Measurements from ENCODE around the gene MFRP.
"Not testable (repeated sequence)": the region's sequence is repeated elsewhere in the genome, so short reads cannot be mapped to it uniquely, and the experiment has no call there.

MFRP gene

DNA sequence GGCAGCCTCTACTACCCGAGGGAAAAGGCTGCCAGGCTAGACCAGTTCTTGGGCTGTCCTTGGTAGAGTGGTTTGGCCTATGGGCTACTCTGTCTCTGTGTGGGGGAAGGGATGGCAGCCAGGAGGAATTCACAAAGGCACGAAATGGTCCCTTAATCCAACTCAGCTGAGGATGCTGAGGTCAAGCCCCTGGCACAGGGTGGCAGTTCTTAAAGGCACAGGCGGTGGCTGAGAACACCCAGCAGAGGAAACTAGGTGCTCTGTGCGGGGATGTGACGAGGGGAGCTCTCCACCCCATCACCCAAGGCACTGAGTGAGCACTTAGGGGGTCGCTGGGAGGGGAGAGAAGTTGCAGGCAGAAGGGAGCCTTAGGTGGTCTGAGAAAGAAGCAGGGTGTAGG, at the start of gene MFRP:
MFRP (minus strand) TSS at position 101 of the 400 bp plus-strand sequence. CDS start 192 bp downstream, outside the sequence.
- Histone ChIP-seq H3K9ac (ENCODE audit: low read length) (no peak within 1 kb of the TSS), H3K27ac (ENCODE audit: low read depth, low read length) (no peak within 1 kb of the TSS), H3K36me3 (ENCODE audit: control insufficient read depth, insufficient read depth, low read length) (no peaks in the 10 kb centered on the region), H3K4me3 (ENCODE audit: low read depth, low read length) (no peak within 1 kb of the TSS), H3K9me3 (ENCODE audit: control insufficient read depth, insufficient read depth, low read depth, low read length) (no peaks in the 10 kb centered on the region), H3K4me1 (ENCODE audit: control insufficient read depth, insufficient read depth, low read length) (no peaks in the 10 kb centered on the region), H3K27me3 (ENCODE audit: control insufficient read depth, insufficient read depth, low read length) (peaks cover 61% of the 10 kb centered on the region)

DNA sequence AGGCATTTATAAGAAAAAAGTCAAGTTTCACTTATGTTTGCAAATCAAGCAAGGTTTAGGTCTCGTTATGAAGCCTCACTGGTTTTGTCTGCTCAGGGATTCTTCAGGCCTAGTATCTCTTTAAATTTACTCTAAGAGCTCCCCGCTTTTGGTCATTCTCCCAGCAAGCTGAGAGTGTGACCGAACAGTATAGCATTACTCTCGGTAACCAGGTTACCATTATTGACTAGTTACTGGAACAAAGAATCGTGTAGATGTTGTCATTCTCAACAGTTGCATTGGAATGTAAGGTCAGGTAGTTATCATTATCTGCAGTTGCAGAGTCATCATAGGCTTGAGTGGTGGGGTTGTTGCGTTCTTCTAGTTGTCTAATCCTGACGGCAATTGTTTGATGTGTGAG, 44.8 kb upstream of the MFRP start:
- no peak overlapping the region for H3K9ac ChIP-seq (ENCODE audit: low read length)
- no peaks in the 10 kb centered on the region for H3K27me3 ChIP-seq (ENCODE audit: control insufficient read depth, insufficient read depth, low read length)
- peaks cover 4% of the 10 kb centered on the region; the same call in 1 of the 2 replicates for H3K4me1 ChIP-seq (ENCODE audit: control insufficient read depth, insufficient read depth, low read length)
- H3K4me3 ChIP-seq (ENCODE audit: low read depth, low read length): no peak overlapping the region
- H3K27ac ChIP-seq (ENCODE audit: low read depth, low read length): no peak overlapping the region
- H3K36me3 ChIP-seq (ENCODE audit: control insufficient read depth, insufficient read depth, low read length): no peaks in the 10 kb centered on the region
- H3K9me3 ChIP-seq (ENCODE audit: control insufficient read depth, insufficient read depth, low read depth, low read length): no peaks in the 10 kb centered on the region

DNA sequence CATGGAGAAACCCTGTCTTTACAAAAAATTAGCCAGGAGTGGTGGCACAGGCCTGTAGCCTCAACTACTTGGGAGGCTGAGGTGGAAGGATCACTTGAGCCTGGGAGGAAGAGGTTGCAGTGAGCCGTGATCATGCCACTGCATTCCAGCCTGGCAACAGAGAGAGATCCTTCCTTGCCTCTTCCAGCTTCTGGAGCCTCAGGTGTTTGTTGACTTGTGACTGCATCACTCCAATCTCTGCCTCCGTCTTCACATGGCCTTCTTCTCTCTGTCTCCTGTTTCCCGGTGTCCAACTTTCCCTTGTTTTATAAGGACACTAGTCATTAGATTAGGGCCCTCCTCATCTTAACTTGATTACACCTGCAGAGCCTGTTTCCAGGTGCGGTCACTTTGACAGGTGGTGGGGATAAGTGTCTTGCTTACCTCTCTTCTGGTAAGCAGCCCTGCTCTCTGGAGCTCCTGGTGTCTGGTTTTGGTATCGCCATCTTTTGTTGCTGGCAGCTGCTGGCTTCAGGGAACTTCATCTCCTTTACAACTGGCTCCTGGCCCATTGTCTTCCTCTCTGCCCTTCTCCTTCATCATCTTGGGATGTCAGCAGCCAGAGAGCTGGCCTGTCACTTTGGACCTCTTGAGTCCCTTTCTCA, 43.2 kb upstream of the MFRP start:
- Histone ChIP-seq H3K4me3 (ENCODE audit: low read depth, low read length) (no peak overlapping the region), H3K9me3 (ENCODE audit: control insufficient read depth, insufficient read depth, low read depth, low read length) (no peaks in the 10 kb centered on the region), H3K27ac (ENCODE audit: low read depth, low read length) (no peak overlapping the region), H3K27me3 (ENCODE audit: control insufficient read depth, insufficient read depth, low read length) (no peaks in the 10 kb centered on the region), H3K4me1 (ENCODE audit: control insufficient read depth, insufficient read depth, low read length) (peaks cover under 1% of the 10 kb centered on the region; the same call in 1 of the 2 replicates), H3K36me3 (ENCODE audit: control insufficient read depth, insufficient read depth, low read length) (no peaks in the 10 kb centered on the region), H3K9ac (ENCODE audit: low read length) (no peak overlapping the region)

DNA sequence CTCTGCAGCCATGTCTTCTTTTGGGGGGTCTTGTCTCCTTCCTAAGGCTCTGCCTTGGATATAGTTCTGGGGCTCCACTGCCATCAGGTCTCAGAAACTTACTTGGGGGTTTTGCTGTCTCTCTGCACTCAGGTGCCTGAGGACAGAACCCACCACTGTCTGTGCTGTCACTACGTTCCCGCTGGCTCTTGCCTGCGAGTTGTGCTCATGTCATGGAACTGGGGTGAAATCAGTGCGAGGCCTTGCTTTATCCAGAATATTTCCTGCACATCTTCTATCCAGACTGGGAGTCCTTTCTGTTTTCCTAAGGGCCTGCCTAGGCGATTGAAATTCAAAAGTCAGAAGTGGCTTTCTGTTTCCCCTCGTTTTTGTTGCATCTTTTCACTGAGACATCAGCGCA, 41.6 kb upstream of the MFRP start:
- Histone ChIP-seq H3K27ac (ENCODE audit: low read depth, low read length) (no peak overlapping the region), H3K9ac (ENCODE audit: low read length) (no peak overlapping the region)

DNA sequence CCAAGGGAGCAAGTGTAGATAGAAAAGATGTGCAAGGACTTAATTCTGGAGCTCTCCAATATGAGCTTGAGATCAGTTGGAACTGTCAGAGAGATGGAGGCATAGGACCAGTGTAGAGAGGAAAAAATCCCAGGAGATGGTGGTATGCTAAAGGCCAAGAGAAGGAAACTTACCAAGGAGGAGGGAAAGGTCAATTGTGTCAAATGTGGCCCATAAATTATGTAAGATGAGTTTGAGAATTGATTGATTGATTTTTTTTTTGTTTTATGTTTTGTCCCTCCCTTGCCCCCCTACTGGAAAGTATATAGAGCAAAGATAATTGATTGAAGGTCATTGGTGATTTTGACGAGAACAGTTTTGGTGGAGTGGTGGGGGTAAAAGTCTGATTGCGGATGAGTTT, 37.8 kb upstream of the MFRP start:
- peaks cover 12% of the 10 kb centered on the region for H3K27me3 ChIP-seq (ENCODE audit: control insufficient read depth, insufficient read depth, low read length)
- no peak overlapping the region for H3K27ac ChIP-seq (ENCODE audit: low read depth, low read length)
- no peak overlapping the region for H3K9ac ChIP-seq (ENCODE audit: low read length)
- H3K9me3 ChIP-seq (ENCODE audit: control insufficient read depth, insufficient read depth, low read depth, low read length): no peaks in the 10 kb centered on the region
- H3K36me3 ChIP-seq (ENCODE audit: control insufficient read depth, insufficient read depth, low read length): no peaks in the 10 kb centered on the region
- H3K4me1 ChIP-seq (ENCODE audit: control insufficient read depth, insufficient read depth, low read length): peaks cover 19% of the 10 kb centered on the region
- H3K4me3 ChIP-seq (ENCODE audit: low read depth, low read length): no peak overlapping the region

More for the DNA sequence above, 41.6 kb upstream of the MFRP start:
- Histone ChIP-seq H3K4me1 (ENCODE audit: control insufficient read depth, insufficient read depth, low read length) (no peaks in the 10 kb centered on the region), H3K9me3 (ENCODE audit: control insufficient read depth, insufficient read depth, low read depth, low read length) (no peaks in the 10 kb centered on the region), H3K36me3 (ENCODE audit: control insufficient read depth, insufficient read depth, low read length) (no peaks in the 10 kb centered on the region), H3K27me3 (ENCODE audit: control insufficient read depth, insufficient read depth, low read length) (no peaks in the 10 kb centered on the region), H3K4me3 (ENCODE audit: low read depth, low read length) (no peak overlapping the region)

DNA sequence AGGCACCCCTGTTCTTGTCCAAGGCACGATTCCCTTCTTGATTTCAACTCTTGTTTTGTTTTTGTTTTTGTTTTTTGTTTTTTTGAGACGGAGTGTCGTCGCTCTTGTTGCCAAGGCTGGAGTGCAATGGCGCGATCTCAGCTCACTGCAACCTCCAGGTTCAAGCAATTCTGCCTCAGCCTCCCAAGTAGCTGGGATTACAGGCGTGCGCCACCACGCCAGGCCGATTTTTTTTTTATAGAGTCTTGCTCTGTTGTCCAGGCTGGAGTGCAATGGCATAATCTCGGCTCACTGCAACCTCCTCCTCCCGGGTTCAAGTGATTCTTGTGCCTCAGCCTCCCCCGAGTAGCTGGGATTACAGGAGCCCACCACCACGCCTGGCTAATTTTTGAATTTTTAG, 36.0 kb upstream of the MFRP start:
- not testable (repeated sequence) for H3K9me3 ChIP-seq (ENCODE audit: control insufficient read depth, insufficient read depth, low read depth, low read length); H3K36me3 ChIP-seq (ENCODE audit: control insufficient read depth, insufficient read depth, low read length); H3K9ac ChIP-seq (ENCODE audit: low read length); H3K27ac ChIP-seq (ENCODE audit: low read depth, low read length)
- peak overlapping the region; percentile 72 for H3K4me3 ChIP-seq (ENCODE audit: low read depth, low read length)
- peaks cover 12% of the 10 kb centered on the region for H3K27me3 ChIP-seq (ENCODE audit: control insufficient read depth, insufficient read depth, low read length)
- peaks cover 37% of the 10 kb centered on the region for H3K4me1 ChIP-seq (ENCODE audit: control insufficient read depth, insufficient read depth, low read length)

DNA sequence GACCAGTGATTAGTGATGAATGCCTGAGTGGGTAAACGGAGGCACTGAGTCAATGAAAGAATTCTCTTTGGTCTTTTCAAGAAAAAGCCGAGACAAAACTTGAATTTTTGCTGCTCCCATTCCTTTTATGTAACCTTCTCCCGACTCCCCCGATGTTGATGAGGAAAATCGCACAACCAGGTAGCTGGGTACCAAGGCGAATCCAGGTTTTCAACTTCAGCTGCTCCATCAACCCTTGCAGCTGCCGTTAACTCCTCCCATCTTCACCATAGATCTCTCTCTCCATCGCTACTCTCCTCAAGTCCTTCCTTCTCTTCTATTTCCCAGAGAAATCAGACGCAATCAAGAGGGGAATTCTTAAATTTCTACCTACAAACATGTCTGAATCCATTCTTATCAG, 35.6 kb upstream of the MFRP start:
- no peaks in the 10 kb centered on the region for H3K36me3 ChIP-seq (ENCODE audit: control insufficient read depth, insufficient read depth, low read length)
- no peaks in the 10 kb centered on the region for H3K9me3 ChIP-seq (ENCODE audit: control insufficient read depth, insufficient read depth, low read depth, low read length)
- peaks cover 12% of the 10 kb centered on the region for H3K27me3 ChIP-seq (ENCODE audit: control insufficient read depth, insufficient read depth, low read length)
- no peak overlapping the region for H3K27ac ChIP-seq (ENCODE audit: low read depth, low read length)
- H3K4me3 ChIP-seq (ENCODE audit: low read depth, low read length): peak overlapping the region; percentile 72
- peaks cover 42% of the 10 kb centered on the region for H3K4me1 ChIP-seq (ENCODE audit: control insufficient read depth, insufficient read depth, low read length)
- no peak overlapping the region for H3K9ac ChIP-seq (ENCODE audit: low read length)

DNA sequence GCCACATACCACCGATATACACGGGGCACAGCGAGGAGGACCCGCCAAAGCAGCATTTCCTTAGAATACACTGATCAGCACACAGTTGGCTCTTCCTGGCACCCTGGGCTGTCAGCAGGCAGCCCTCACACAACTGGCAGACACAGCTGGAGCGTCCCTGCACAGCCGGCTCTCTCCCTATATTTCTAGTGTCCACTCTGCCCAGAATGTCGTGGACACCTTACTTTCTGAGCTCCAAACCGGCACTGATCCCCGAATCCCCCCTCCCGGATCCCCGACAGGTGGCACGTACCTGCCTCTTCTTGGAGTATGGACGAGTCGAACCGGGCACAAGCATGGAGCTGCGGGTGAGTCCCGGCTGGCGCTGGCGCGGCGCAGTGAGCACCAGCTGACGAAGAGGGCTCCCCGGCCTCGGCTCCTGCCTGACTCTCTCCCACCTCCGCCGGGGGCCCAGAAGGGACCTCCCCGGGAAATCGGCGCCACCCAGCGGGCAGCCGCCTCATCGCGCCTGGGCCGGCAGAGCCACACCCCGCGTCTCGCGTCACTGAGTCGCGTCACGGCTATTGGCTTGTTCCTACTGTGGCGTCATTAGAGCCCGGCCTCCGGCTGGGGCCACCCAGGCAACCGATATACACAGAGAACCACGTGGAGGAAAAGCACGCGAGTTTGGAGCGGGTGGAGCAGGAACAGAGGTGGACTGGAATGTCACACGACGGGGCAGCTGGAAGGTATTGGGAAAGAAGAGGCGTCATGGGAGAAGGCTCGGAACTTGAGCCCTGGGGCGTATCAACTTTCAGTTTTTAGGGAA, 34.9 kb upstream of the MFRP start, which contains the start of gene USP2:
USP2 (minus strand) TSS at position 510 of the 808 bp plus-strand sequence. CDS start 8,210 bp downstream, outside the sequence.
- Histone ChIP-seq H3K4me3 (ENCODE audit: low read depth, low read length) (peak within 1 kb of the TSS; percentile 72), H3K27me3 (ENCODE audit: control insufficient read depth, insufficient read depth, low read length) (peaks cover 12% of the 10 kb centered on the region), H3K36me3 (ENCODE audit: control insufficient read depth, insufficient read depth, low read length) (no peaks in the 10 kb centered on the region), H3K4me1 (ENCODE audit: control insufficient read depth, insufficient read depth, low read length) (peaks cover 47% of the 10 kb centered on the region), H3K9me3 (ENCODE audit: control insufficient read depth, insufficient read depth, low read depth, low read length) (no peaks in the 10 kb centered on the region), H3K27ac (ENCODE audit: low read depth, low read length) (no peak within 1 kb of the TSS), H3K9ac (ENCODE audit: low read length) (peak within 1 kb of the TSS; percentile 27)

DNA sequence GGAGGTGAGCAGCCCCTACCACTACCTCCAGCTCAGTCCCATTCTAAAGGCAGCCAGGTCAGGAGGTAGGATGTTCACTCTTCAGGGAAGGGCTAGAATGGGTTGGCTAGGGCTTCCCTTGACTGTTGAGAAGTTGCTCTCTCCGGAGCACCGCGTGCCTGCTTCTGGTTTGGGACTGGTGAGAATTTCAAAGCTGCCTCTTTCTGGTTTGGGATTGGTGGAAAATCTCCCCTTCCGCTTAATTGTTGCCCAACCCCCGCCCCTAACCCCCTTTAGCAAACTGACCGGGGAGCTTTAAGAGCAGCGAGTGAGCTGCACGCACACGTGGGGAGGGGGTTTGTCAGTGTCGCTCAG, 34.3 kb upstream of the MFRP start:
- peak overlapping the region; percentile 72 for H3K4me3 ChIP-seq (ENCODE audit: low read depth, low read length)
- no peak overlapping the region for H3K27ac ChIP-seq (ENCODE audit: low read depth, low read length)
- H3K4me1 ChIP-seq (ENCODE audit: control insufficient read depth, insufficient read depth, low read length): peaks cover 53% of the 10 kb centered on the region
- no peaks in the 10 kb centered on the region for H3K9me3 ChIP-seq (ENCODE audit: control insufficient read depth, insufficient read depth, low read depth, low read length)
- H3K36me3 ChIP-seq (ENCODE audit: control insufficient read depth, insufficient read depth, low read length): no peaks in the 10 kb centered on the region
- H3K27me3 ChIP-seq (ENCODE audit: control insufficient read depth, insufficient read depth, low read length): peaks cover 12% of the 10 kb centered on the region
- H3K9ac ChIP-seq (ENCODE audit: low read length): peak overlapping the region; percentile 1

DNA sequence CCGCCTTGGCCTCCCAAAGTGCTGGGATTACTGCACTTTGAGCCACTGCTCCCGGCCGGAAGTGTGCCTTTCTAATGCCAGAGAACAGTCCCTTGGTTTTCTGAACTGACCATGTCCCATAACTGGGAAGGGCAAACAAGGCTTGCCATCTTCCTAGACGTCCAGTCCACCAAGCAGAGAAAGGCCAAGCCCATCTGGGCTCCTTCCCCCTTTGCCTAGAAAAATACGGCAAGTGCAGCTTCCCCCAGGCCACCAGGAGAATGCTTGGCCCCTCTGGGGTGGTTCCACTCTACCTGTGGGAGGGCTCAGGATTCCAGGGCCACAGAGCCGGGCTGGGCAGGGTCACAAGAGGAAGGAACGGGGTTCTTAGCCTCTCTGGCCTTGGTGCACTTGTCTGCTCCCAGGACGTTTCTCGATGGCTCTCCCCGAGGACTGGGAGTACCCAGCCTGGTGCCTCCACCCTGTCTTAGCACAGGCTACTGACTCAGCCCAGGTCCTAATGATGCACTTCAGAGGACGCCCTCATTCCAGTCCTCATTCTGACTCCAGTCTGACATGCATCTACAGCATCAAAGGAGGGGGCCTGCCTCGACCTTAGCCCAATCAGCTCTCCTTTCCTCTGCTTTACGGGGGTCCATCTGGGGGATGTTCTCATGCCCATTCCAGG, 33.8 kb upstream of the MFRP start:
- H3K36me3 ChIP-seq (ENCODE audit: control insufficient read depth, insufficient read depth, low read length): no peaks in the 10 kb centered on the region
- peak overlapping the region; percentile 72 for H3K4me3 ChIP-seq (ENCODE audit: low read depth, low read length)
- H3K9ac ChIP-seq (ENCODE audit: low read length): no peak overlapping the region
- H3K9me3 ChIP-seq (ENCODE audit: control insufficient read depth, insufficient read depth, low read depth, low read length): no peaks in the 10 kb centered on the region
- H3K27ac ChIP-seq (ENCODE audit: low read depth, low read length): no peak overlapping the region
- peaks cover 57% of the 10 kb centered on the region for H3K4me1 ChIP-seq (ENCODE audit: control insufficient read depth, insufficient read depth, low read length)
- peaks cover 12% of the 10 kb centered on the region for H3K27me3 ChIP-seq (ENCODE audit: control insufficient read depth, insufficient read depth, low read length)

All from HUES6 (cell line).